GM18507 (cell line): ENCODE data around the gene LSM14A.
A peak's percentile ranks its signal among the peaks of the same experiment; 100 is the strongest.
"Not testable (repeated sequence)": the region's sequence is repeated elsewhere in the genome, so short reads cannot be mapped to it uniquely, and the experiment has no call there.

Source experiments
- DNase-seq: peaks from one replicate; pipeline ENCODE4 v3.0.0; 2011; ENCODE audit warnings: low read depth; ENCODE audit not compliant: insufficient read length; ENCODE audit errors: extremely low spot score
- FAIRE-seq: peaks from 2 replicates; lab custom pipeline; 2011; peaks lifted over from hg19 to GRCh38; lab: Jason Lieb, UNC

The LSM14A gene

DNA sequence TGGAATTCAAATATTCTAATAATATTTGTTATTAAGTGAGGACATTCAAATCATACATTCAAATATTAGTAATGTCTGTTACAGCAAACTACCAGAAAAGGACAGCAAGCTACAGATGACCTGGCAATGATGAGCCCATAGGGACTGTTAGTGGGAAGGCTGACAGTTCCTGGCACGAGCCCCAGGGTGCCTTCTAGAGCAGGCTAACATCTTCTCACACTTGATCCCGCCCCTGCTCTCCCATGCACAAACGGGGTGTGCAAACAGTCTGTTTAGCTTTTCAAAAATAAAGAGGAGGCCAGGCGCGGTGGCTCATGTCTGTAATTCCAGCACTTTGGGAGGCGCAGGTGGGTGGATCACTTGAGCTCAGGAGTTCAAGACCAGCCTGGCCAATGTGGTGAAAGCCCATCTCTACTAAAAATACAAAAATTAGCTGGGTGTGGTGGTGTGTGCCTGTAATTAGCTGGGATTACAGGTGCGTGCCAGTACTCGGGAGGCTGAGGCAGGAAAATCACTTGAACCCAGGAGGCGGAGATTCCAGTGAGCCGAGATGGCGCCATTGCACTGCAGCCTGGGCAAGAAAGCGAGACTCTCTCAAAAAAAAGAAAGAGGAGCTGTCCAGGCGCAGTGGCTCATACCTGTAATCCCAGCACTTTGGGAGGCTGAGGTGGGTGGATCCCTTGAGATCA lies 72.5 kb downstream of the LSM14A start:
- FAIRE-seq (no peak), DNase-seq (no peak)

DNA sequence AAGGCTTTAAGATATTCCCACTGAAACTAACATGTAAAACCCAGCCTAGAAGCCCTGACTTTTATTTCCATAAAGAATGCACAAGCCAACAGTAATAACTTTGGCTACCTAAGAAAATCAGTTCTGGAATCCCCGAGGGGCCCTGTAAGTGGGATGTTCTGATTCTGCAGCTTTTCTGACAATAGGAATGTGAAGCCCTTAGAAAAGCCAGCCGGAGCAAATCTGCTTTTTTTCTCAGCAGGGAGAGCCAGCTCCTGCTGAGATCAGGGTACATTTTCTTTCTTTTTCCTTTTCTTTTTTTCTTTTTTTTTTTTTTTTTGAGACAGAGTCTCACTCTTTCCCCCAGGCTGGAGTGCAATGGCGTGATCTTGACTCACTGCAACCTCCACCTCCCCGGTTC lies 74.0 kb downstream of the LSM14A start:
- DNase-seq: no peak
- no peak for FAIRE-seq

DNA sequence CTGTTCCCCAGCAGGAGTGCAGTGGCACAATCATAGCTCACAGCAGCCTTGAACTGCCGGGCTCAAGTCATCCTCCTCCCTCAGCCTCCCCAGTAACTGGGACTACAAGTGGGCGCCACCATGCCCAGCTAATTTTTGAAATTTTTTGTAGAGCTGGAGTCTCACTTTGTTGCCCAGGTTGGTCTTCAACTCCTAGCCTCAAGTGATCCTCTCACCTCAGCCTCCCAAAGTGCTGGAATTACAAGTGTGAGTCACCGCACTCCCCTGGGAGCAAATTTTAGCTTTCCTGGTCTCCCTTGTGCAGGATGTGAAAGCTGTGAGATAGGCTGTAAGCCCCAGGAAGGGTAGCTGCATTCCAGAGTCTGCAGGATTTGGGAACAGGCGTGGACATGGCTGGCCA lies 76.6 kb downstream of the LSM14A start:
- FAIRE-seq (no peak), DNase-seq (no peak)

DNA sequence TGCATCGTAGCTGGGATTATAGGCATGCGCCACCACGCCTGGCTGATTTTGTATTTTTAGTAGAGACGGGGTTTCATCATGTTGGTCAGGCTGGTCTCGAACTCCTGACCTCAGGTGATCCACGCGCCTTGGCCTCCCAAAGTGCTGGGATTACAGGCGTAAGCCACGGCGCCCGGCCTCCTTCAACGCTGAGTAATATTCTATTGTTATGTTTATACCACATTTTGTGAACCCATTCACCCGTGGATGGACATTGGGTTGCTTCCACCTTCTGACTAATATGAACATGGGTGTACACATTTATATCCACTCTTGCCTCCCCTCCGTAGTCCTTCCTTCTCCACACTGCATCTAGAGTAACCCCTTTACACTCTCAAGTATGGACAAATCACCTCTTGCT lies 80.9 kb downstream of the LSM14A start:
- DNase-seq, FAIRE-seq: not testable (repeated sequence)

DNA sequence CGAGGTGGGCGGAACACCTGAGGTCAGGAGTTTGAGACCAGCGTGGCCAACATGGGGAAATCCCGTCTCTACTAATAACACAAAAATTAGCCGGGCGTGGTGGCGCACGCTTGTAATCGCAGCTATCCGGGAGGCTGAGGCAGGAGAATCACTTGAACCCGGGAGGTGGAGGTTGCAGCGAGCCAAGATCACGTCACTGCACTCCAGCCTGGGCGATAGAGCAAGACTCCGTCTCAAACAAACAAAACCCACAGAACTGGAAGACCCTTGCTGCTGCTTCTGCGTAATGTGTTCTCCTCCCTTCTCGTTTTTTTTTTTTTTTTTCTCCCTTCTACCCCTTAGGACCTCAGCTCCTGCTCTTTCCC lies 81.4 kb downstream of the LSM14A start:
- not testable (repeated sequence) for DNase-seq
- FAIRE-seq: peak; percentile 56

DNA sequence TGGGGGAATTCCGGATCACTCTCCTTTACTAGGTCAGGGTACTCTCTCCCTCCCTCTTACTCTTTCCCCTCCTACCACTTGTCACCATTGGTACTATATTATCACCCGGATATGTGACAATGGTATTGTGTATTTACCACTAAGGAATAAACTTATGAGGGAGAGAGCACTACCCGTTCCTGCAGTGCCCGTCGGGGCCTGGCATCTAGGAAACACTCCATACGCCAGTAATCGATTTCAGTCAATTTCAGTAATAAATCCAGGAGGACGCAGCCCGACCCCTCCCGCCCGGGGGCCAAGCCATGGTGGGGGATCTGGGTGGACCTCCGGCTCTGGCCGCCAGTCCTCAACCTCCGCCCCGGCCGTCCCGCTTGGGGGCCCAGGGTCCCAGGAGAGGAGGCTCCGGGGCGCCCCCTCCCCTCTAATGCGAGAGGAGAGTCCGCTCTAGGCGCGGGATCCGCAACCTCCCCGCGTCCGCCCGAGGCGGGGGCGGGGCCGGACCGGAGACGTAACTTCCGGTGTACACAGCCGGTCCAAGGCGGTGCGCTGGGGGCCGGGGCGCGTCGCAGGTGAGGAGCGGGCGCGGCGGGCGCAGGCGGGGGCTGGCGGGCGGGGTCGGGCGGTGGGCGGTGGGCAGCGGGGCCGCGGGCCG lies 81.9 kb downstream of the LSM14A start, which contains the start of gene GARRE1:
TSS of gene GARRE1 (plus strand) at position 509 of the 652 bp plus-strand sequence. CDS start 45,920 bp downstream, outside the sequence.
- DNase-seq: peak; percentile 75
- peak; percentile 60 for FAIRE-seq

DNA sequence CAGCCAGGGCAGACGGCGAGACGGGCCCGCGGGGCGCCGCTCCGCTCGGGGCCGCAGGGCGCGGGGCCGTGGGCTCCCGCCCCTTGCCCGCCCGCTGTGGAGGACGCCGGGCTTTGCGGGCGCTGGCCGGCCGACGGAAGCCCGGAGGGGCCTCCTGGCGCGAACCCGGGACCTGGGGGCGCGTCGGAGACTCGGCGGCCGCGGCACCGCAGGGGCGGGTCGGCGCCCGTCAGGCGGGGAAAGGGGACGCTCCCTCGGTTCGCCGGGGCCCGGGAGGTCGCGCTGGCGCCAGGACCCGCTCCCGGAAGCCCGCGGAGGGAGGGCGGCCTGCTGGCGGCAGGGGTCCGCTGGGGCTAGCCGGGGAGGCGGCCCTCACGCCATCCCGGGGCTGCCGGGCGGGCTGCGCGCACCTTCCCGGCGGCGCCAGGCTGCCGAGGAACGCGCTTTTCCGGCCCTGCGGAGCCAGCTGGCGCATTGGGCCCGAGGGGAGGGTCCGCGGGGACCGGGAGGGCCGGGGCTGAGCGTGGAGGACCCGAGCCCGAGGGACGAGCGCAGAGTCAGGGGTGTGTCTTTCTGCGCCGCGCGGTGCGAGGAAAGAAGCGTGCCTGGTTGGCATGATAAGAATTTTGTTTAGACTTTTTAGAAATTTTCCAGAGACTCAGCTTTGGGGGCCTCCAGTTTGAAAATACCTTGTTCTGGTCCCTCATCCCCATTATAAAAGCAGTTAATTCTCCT lies 82.6 kb downstream of the LSM14A start:
- DNase-seq: no peak
- no peak for FAIRE-seq

DNA sequence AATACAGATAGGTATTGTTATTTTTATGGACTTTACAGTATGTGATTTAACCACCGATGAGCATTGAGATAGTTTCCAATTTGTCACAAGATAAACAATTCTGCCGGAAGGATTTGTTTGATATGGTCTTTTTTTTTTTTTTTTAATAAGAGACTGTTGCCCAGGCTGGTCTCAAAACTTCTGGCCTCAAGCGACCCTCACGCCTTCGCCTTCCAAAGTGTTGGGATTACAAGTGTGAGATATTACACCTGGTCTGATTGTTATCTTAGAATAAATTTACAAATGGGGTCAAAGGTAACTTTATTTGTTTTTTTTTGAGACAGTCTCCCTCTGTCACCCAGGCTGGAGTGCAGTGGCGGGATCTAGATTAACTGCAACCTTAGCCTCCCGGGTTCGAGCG lies 83.2 kb downstream of the LSM14A start:
- FAIRE-seq: no peak

DNA sequence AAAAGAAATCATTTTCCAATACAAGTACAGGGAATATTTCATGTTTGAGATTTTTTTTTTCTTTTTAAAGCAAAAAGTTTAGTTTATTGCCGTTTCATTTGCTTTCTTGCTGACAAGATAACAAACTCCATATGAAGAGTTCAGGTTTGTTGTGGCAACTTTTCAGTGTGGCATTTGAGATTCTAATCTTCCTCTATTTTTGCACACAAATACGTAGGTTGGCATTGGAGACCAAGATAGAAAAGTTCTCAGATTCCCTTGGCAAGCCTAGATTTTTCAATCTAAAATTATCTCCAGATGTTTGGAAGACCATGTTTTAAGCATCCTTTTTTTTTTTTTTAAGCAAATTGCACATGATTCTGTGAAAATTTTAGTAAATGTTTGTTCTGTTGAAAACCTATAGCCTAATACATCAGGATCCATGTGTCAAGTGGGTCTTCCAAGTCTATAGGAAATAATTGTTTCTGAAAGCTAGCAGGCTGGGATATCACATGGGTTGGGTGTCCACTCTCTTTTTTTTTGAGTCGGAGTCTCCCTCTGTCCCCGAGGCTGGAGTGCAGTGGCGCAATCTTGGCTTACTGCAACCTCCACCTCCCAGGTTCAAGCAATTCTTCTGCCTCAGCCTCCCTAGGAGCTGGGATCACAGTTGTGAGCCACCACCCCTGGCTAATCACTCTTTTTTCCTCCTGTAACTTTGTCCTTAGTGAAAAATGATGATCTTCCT lies 84.7 kb downstream of the LSM14A start:
- FAIRE-seq (no peak), DNase-seq (no peak)

More for the DNA sequence above, 83.2 kb downstream of the LSM14A start:
- DNase-seq: no peak

DNA sequence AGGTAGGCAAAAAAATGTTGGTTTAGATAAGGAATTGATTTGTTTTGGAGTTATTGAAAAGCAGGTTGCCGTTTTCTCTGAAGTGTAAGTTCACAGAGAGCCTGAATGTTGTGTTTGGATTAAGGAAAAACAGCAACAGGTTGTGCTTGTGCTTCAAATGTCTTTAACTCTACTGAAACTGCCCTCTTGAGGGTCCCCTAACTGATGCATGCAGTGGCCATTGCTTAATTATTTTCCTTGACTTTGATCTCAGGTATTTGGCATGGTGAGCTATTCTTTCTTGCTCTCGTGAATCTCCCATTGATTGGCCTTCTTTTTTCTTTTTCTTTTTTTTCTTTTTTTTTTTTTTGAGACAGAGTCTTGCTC lies 85.2 kb downstream of the LSM14A start:
- FAIRE-seq: no peak

DNA sequence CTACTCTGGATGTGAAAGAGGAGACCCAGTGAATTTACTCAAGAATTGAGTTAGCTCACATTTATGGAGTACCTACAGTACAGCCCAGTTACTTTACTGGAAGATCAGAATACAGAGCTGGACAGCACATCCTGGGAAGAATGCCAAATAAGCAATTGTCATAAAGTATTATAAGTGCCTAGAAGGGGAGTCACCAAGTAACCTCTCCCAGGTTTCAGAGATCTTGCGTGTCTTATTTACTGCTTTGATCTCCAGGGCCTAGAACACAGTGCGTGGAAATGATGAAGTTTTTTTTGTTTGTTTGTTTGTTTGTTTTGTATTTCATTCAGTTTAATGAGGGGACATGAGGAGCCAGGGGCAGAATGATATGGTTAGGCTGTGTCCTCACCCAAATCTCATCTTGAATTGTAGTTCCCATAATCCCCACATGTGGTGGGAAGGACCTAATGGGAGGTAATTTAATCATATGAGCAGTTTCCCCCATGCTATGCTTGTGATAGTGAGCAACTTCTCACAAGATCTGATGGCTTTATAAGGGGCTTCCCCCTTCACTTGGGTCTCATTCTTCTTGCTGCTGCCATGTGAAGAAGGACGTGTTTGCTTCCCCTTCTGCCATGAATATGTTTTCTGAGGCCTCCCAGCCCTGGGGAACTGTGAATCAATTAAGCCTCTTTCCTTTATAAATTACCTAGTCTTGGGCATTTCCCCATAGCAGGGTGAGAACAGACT lies 87.2 kb downstream of the LSM14A start:
- FAIRE-seq: no peak
- no peak for DNase-seq

More for the DNA sequence above, 85.2 kb downstream of the LSM14A start:
- no peak for DNase-seq

DNA sequence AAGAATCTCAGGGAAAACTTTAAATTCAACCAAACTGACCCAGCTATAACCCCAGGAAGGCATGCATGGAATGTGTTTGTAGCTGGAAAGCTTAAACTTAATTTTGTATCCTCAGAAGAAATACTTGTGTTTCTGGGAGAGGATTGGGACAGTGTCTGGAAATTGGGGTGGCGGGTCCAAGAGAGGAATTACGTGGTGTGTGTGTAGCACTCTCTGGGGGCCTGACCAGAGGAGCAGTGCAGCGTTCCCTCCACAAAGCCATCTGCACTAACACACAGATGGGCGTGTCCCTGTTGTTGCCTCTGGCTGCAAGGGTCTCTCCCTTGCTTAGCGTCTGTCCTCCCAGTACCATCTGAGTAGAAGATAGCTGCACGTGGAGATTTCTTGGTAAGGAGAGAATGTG lies 88.5 kb downstream of the LSM14A start:
- DNase-seq (no peak), FAIRE-seq (no peak)

DNA sequence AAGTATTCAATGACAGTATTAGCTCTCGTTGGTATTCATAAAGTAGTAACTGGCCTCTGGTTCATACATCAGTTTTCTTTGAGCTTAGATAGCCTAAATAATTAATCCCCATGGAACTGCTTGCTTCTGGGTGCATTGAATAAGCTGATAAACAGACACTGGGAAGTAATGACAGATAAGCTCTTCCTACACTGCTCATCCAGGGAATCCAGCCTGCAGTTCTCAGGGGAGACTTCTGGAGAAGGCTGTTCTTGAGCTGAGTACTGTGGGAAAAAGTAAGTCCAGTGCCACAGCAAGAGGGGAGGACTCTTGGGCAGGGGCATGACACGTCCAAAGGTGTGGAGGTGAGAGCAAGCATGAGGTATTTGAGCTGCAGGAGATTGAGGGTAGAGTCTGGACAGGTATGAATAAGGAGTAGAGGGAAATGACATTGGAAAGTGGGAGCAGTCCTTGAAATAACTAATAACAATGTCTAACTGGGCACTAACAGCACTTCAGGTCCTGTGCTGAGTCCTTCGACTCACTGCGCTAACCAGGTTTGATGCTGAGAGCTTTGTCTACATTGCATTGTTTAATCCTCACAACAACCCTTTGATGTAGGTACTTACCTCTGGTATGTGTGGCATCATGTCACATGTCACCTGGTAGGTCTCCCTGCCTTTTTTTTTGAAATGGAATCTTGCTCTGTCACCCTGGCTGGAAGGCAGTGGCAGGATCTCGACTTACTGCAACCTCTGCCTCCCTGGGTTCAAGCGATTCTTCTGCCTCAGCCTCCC lies 89.2 kb downstream of the LSM14A start:
- FAIRE-seq: no peak
- DNase-seq: no peak

DNA sequence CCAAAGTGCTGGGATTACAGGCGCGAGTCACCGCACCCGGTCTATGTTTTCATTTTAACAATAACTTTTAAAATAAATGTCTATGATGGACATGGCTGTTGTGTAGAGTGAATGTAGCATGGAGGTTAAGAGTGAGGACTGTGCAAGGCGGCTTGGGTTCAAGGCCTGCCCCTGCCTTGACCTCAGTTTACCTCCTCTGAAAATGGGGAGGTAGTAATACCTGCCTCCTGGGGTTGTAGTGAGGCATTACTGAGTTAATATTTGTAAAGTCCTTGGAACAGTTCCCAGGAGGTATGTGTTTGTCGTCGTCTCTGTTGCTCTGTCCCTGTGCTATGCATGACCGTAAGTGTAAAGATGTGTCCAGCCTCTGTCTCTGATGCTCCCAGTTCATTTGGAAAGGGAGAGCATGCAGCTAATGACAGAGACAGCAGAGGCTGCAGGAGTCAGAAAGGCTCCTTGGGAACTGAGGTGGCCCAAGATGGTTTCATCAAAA lies 91.5 kb downstream of the LSM14A start:
- FAIRE-seq: no peak
- DNase-seq: no peak

DNA sequence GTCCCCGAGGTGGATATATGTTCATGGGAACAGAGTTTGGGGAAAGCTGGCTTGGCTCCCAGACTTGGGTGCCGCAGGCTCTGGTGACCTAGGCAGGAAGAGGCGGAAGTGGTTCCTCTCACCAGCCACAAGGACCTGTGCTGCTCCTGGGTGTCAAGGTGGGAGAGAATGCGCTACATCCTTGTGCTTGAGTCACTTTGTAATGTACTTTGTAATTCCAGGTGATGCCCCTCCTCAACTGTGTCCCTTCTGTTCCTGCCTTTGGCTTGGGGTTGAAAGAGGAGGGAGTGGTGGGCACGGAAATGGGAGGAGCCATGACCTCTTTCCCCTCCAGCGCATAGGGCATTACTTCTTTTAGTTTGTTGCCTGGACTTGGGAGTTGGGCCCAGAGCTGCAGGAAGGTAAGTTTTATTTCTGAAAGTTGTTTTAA lies 92.9 kb downstream of the LSM14A start:
- DNase-seq (no peak), FAIRE-seq (no peak)

DNA sequence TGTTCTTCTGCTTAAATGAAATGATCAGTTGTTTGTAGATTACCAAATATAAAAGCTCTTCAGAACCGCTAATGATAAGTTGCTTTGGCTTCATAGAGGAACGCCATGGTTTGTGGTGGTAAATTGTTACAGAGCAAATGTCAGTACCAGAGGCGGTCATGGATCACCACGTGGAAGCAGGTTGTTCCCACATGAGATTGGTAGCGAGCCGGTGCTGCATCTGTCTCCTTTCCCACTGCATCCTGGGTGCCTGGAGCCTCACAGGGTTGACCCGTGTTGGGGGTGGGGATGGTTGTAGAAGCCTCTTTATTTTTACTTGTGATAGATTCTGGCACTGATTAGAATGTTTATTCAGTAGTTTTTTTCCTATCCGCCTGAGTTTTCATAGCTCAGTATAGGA lies 96.8 kb downstream of the LSM14A start:
- FAIRE-seq: no peak
- DNase-seq: no peak

DNA sequence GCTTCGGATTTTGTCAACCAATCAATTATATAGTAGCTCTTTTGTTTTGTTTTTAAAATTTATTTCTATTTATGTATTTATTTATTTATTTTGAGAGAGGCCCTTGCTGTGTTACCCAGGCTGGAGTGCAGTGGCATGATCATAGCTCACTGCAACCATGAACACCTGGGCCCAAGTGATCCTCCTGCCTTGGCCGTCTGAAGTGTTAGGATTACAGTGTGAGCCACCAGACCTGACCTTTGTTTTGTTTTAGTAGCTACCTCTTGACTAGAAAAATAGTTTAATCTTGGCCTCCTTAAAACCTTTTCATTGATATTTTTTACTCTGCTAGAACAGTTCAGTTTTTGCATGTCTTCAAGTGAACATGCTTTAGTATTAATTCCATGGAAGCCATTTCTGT lies 97.2 kb downstream of the LSM14A start:
- DNase-seq: no peak

DNA sequence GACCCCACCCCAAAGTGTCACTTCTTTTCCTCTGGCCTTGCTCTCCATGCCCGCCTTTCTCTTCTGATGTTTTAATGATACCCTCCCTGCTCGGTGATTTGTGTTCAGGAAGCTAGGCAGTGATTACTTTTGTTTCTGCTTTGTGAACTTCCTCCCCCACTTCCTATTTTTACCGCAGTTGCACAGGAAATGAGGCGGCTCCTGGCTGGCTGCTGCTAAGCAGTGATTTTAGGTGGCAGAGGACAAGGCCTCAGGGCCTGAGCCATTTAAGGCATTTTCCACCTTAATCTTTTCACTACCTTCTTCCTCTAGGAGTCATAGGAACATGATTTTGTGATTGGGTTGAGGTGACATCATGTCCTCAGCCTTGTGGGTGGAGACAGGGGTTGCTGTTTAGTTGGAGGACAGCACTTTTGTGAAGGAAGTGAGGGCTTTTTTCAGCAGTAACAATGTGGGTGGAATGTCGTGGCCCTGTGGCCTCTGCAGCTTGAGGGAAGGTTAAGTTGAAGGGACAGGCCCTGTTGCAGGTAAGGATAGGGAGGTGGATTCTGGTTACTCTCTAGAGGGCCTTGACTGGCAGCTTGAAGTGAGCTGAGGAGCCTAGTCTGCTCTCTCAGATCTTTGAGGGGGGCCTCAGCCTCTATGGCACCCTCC lies 97.8 kb downstream of the LSM14A start:
- FAIRE-seq (peak; percentile 88), DNase-seq (peak; percentile 37)

More for the DNA sequence above, 97.2 kb downstream of the LSM14A start:
- no peak for FAIRE-seq
